NCI-H526 (cell line): ENCODE measurements around the gene KRTAP19-8.

Source experiments
- DNase-seq, 2 experiments: peaks; one replicate each; lab custom pipeline; 2025; lab: John Stamatoyannopoulos, UW

KRTAP19-8 gene

GRCh38 chr21:31038376-31038775, at the start of gene KRTAP19-8:
KRTAP19-8 (minus strand) TSS chr21:31038476; CDS start chr21:31038443, 33 bp downstream.
- DNase-seq, result no peak

DNA sequence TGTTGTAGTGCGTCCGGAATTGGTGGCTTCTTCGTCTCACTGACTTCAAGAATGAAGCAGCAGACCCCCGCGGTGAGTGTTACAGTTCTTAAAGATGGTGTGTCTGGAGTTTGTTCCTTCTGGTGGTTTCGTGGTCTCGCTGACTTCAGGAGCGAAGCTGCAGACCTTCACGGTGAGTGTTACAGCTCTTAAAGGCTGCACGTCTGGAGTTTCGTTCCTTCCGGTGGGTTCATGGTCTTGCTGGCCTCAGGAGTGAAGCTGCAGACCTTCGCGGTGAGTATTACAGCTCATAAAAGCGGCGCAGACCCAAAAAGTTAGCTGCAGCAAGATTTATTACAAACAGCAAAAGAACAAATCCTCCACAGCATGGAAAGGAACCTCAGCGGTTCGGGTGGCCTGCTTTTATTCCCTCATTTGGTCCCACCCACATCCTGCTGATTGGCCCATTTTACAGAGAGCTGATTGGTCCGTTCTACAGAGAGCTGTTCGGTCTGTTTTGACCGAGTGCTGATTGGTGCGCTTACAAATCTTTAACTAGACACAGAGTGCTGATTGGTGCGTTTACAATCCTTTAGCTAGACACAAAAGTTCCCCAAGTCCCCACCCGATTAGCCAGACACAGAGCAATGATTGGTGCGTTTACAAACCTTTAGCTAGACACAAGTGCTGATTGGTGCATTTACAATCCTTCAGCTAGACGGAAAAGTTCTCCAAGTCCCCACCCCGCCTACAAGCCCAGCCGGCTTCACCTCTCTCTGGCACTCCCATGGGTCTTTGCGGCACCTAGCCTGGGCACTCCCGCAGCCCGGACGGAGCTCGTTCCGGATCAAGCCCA, 49.6 kb upstream of the KRTAP19-8 start:
- DNase-seq, result no peak

DNA sequence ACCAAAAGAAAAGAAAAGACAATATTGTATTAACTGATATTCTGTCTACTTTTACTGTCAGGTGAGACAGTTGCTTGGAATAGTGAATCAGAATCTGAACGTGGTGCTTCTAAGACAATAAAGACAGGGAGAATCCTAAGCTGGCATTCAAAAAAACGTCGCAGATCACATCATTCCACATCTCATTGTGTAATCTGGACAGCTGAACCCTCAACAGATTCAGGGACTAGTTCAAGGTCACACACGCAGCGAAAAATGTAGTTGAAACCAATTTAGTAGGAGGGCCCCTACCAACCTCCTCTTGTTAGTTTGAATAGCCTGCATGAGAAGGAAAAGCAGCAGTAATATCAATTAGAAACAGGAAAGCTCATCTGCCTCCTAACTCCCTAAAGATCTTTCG, 46.4 kb upstream of the KRTAP19-8 start:
- no peak for DNase-seq

DNA sequence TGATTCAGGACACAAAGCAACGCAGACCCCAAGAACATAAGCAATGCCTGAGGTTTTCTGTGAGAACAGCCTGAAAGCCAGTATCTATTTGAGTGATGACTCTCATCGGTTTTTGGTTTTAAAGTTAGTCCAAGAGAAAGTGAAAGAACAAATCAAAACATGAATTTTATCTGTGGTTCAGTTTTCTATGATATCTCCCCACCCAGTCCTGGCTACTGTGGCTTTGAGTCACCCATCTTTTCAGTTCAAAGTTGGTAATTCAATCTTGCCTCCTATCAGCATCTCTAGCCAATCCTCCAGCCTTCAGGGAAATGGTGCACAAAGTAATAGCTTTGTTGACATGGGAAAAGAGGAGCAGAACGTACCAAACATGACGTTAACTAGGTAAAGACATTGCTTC, 40.5 kb upstream of the KRTAP19-8 start:
- DNase-seq, result no peak

DNA sequence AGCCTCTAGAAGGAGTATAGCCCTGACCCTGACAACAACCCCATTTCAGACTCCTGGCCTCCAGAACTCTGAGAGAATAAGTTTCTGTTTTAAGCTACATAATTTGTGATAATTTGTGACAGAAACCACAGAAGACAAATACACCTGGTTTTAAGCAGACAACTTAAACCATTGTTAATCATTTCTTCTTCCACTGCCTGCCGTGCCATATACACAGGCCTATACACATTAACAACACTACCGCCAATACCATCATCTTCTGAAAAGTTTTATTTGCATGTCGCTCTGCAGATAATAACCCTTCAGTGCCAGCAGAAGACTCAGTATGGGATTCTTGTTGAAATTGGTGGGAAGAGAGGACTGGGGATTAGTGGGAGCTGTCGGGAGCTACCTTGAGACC, 39.9 kb upstream of the KRTAP19-8 start:
- no peak for DNase-seq

GRCh38 chr21:31075848-31076247, 37.6 kb upstream of the KRTAP19-8 start:
- no peak for DNase-seq

DNA sequence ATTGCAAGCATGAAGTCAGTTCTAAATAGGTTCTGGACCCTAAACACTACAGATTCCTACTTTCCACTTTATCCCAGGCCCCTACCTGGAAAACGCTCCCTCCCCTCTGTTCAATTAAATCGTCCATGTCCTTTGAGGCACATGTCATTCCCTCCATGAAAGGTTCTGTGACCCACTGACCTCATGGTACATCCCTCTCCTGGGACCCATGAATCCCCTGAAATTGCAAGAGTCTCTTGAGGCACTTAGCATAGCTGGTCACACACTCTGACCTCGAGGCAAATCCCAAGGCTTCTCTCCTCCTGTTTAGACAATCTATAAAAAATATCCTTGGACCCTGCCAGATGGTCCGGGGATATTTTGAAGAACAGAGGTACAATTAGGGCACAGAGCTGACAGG, 34.3 kb upstream of the KRTAP19-8 start:
- DNase-seq, result no peak

- DNase-seq, result no peak
Measured at GRCh38 chr21:31064803-31065202, 26.5 kb upstream of the KRTAP19-8 start.

GRCh38 chr21:31052489-31053142, 14.3 kb upstream of the KRTAP19-8 start:
- DNase-seq, result no peak

GRCh38 chr21:31050577-31051157, 12.4 kb upstream of the KRTAP19-8 start:
- DNase-seq, result no peak

GRCh38 chr21:31045841-31046240, 7.6 kb upstream of the KRTAP19-8 start:
- DNase-seq, result no peak

GRCh38 chr21:31043471-31043870, 5.2 kb upstream of the KRTAP19-8 start:
- no peak for DNase-seq

DNA sequence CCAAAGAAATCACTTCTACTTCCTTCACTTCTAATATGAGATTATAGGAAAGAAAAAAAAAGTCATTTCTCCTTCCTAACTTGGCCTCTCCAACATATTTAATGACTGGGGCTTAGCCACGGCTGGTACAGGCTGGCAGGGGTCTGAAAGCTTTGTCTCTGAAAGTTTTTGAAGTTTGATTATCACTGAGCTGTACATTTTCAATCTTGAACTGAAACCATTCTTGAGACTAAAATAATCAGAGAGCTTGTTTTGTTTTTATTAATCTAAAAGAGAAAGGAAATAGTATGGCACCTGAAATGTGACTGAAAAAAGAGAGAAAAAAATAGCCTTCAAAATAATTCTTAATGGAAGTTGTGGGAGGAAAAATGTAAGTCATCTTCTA, 3.8 kb upstream of the KRTAP19-8 start:
- DNase-seq, result no peak

DNA sequence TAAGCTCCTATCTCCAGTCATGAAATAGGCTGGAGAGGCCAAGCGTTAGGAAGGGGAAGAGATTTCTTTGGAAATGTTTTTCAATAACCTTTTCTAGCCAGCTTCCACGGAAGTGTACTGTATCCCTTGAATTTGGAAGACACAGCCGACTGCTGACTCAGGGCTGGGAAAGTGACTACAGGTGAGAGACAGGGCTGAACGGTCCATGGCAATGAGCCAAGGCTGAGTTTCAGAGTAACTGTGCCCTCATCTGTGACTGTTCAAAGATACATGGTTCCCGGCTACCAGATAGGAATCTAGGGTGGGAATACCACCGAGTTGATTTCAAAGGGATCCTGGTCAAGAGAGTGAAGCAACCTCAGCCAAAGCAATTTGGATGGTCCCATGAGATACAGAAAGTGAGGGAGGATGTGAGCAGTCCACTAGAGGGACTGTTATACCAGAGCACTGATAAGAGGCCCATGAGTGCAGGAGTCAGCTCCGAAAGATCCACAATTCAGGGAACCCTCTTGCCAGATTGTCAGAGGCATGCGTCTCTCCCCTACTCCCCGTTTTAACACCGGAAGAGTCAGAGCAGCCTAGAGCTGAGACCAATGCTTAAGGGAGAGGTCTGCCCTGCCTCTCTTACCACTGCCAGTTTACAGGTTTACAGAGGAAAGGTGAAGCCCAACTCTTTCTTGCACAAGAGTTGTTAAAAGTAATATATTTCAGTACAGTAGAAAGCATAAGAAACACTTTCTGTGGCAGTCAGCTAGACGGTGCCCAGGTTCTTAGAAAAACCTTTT, 3.2 kb upstream of the KRTAP19-8 start:
- no peak for DNase-seq

DNA sequence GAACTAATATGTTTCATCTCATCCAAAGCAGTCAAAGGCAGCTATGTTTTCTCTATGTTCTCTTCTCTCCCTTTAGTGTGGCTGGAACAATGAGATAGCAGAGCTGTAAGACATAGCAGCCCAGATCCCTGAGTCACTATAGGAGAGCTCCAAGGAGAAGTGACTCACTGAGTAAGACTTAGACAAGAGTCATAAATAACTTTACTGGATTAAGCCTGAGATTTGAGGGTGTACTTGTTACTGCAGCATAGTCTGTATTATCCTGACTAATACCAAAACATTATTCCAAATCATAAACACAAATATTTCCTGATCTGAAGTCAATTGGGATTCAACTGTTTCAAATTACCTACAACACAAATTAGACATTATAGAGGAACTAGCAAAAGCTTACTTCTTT, 3.9 kb downstream of the KRTAP19-8 start:
- DNase-seq, result no peak

GRCh38 chr21:31030367-31031106, 7.7 kb downstream of the KRTAP19-8 start:
- DNase-seq, result no peak

DNA sequence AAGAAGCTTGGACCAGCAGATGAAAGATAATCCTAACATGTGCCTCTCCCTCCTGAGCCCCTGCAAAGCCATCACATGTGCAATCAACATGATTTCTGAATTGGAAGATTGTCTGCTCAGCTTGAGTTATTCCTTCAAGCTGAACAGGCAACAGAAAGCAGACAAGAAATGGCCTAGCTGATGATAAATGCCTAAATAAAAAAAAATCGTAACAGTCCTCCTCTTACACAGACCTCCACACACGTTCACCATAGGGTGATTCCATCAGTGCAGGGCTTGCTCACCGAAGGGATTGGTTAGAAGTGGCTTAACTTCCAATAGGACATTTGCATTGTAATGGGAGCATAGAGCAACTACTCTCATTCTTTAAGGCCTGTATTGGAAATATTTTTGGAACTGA, 14.6 kb downstream of the KRTAP19-8 start:
- DNase-seq, result no peak

DNA sequence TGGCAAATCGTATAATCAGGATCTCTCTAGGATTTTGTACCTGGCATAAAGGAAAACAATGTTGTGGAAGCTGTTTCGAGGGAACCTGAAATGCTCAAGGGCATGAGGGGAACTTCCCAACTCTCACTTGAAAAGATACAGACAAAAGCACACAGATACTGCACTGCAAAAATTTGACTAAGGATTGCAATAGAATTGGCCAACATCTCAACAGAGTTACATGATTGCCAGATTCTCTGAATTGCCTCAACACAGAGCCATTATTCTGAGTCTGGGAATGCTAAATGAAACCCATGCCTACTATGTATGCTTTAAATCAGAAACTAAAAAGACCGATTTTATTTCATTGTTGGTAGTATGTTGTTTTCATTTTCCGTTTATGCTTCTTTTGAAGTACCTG, 16.0 kb downstream of the KRTAP19-8 start:
- DNase-seq, result no peak

- no peak for DNase-seq
Measured at GRCh38 chr21:31018232-31018631, 20.0 kb downstream of the KRTAP19-8 start.

DNA sequence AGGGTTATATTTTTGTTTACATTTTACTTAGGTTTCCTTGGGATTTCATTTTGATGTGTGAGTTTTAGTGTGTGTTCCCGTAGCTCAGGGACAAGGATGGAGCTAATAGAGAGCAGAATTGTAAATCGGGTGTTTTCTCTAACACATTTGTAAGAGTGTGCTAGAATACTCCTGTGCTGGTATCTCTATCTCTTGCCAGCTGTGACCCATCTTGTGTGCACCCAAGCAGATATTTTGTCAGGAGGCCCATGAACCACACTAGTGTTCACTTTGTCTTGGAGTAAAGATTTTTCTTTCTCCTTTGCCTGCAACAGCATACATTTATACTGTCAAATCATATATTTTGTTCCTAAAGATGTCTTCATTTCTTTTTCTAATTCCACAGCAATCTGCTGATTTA, 23.4 kb downstream of the KRTAP19-8 start:
- no peak for DNase-seq
